GM18498 (cell line): ENCODE results near the gene COMT.

Experiments used
- ATAC-seq: cut with Tn5 transposase; IDR thresholded peaks from one replicate; pipeline ENCODE4 v1.9.1; 2021; ENCODE audit warnings: mild to moderate bottlenecking, moderate library complexity; ENCODE audit not compliant: unreplicated experiment

The COMT gene

GRCh38 chr22:19991645-19992451 lies 50.3 kb downstream of the COMT start:
- no peak for ATAC-seq

GRCh38 chr22:19992481-19992911 lies 50.9 kb downstream of the COMT start:
- ATAC-seq = no peak

- ATAC-seq = no peak
These were observed 51.4 kb downstream of the COMT start for GRCh38 chr22:19992921-19993355.

- ATAC-seq = no peak
These were observed 52.4 kb downstream of the COMT start for GRCh38 chr22:19993926-19994325.

GRCh38 chr22:19994851-19995610 lies 53.5 kb downstream of the COMT start:
- ATAC-seq = no peak

- ATAC-seq = no peak
These were observed 54.2 kb downstream of the COMT start for GRCh38 chr22:19995611-19996339.

GRCh38 chr22:19996694-19997384 lies 55.3 kb downstream of the COMT start:
- no peak for ATAC-seq

- no peak for ATAC-seq
These were observed 56.1 kb downstream of the COMT start for GRCh38 chr22:19997561-19998231.

- ATAC-seq = no peak
These were observed 56.8 kb downstream of the COMT start for GRCh38 chr22:19998232-19998951.

- no peak for ATAC-seq
These were observed 57.6 kb downstream of the COMT start for GRCh38 chr22:19998991-19999820.

GRCh38 chr22:20000246-20001081 lies 58.9 kb downstream of the COMT start:
- ATAC-seq = no peak

GRCh38 chr22:20001082-20001638 lies 59.6 kb downstream of the COMT start:
- no peak for ATAC-seq

GRCh38 chr22:20002128-20002527 lies 60.6 kb downstream of the COMT start:
- ATAC-seq = no peak

GRCh38 chr22:20002636-20003035 lies 61.1 kb downstream of the COMT start:
- ATAC-seq = no peak

GRCh38 chr22:20003304-20003703 lies 61.7 kb downstream of the COMT start:
- no peak for ATAC-seq

GRCh38 chr22:20004464-20004863 lies 62.9 kb downstream of the COMT start:
- ATAC-seq = no peak

- no peak for ATAC-seq
These were observed 66.8 kb downstream of the COMT start for GRCh38 chr22:20008221-20008995.
